CD4-positive, alpha-beta T cell treated with Interleukin-17A for 1 hour (primary cell): Measurements from ENCODE around the gene USP3.

Source experiments
- DNase-seq: peaks from one replicate; pipeline ENCODE4 v3.0.0-alpha.2; 2020

USP3 gene

GRCh38 chr15:63504247-63504978 is at the start of gene USP3:
Gene USP3, plus strand, starts transcription at chr15:63504593. Its CDS starts 147 bp downstream, at chr15:63504740.
- DNase-seq: peak; percentile 96

- DNase-seq: no peak
These were observed 48.1 kb upstream of the USP3 start for GRCh38 chr15:63456258-63456657.

GRCh38 chr15:63457379-63457778 is 47.0 kb upstream of the USP3 start:
- DNase-seq: no peak

- DNase-seq: no peak
These were observed 46.4 kb upstream of the USP3 start for GRCh38 chr15:63458026-63458425.

- no peak for DNase-seq
These were observed 45.5 kb upstream of the USP3 start for GRCh38 chr15:63458794-63459395.

- no peak for DNase-seq
These were observed 43.9 kb upstream of the USP3 start for GRCh38 chr15:63460210-63461155.

- no peak for DNase-seq
These were observed 43.0 kb upstream of the USP3 start for GRCh38 chr15:63461230-63461985.

- DNase-seq: no peak
These were observed 42.3 kb upstream of the USP3 start for GRCh38 chr15:63462088-63462487.

- DNase-seq: no peak
These were observed 41.4 kb upstream of the USP3 start for GRCh38 chr15:63463036-63463435.

GRCh38 chr15:63463793-63464192 is 40.6 kb upstream of the USP3 start:
- DNase-seq: no peak

GRCh38 chr15:63465104-63465503 is 39.3 kb upstream of the USP3 start:
- no peak for DNase-seq

GRCh38 chr15:63466378-63467192 is 37.8 kb upstream of the USP3 start:
- DNase-seq: peak; percentile 87

GRCh38 chr15:63469190-63469589 is 35.2 kb upstream of the USP3 start:
- no peak for DNase-seq

GRCh38 chr15:63469984-63470383 is 34.4 kb upstream of the USP3 start:
- DNase-seq: no peak

GRCh38 chr15:63473007-63473748 is 31.2 kb upstream of the USP3 start:
- DNase-seq: peak; percentile 42

GRCh38 chr15:63473749-63473998 is 30.7 kb upstream of the USP3 start:
- no peak for DNase-seq

GRCh38 chr15:63473999-63474809 is 30.2 kb upstream of the USP3 start:
- peak; percentile 75 for DNase-seq

- DNase-seq: no peak
These were observed 29.5 kb upstream of the USP3 start for GRCh38 chr15:63474810-63475316.

GRCh38 chr15:63475707-63476106 is 28.7 kb upstream of the USP3 start:
- no peak for DNase-seq

- no peak for DNase-seq
These were observed 28.2 kb upstream of the USP3 start for GRCh38 chr15:63476229-63476632.
